HL-60 (cell line): ENCODE data around the gene KLK10.

Experiments used
- POLR2AphosphoS5 ChIP-seq: IDR thresholded peaks from 2 replicates; pipeline ENCODE4 v1.6.1; 2012; ENCODE audit warnings: low read depth
- TF ChIP-seq, protein P1 (sequence below): IDR thresholded peaks from one replicate; pipeline ENCODE4 v1.5.1; 2011; ENCODE audit warnings: low read length, control low read depth, inconsistent platforms; ENCODE audit not compliant: insufficient read depth
- TF ChIP-seq, protein P2 (sequence below): IDR thresholded peaks from 2 replicates; pipeline ENCODE4 v1.6.1; 2012; ENCODE audit warnings: low read depth; ENCODE audit not compliant: insufficient replicate concordance

DNA sequence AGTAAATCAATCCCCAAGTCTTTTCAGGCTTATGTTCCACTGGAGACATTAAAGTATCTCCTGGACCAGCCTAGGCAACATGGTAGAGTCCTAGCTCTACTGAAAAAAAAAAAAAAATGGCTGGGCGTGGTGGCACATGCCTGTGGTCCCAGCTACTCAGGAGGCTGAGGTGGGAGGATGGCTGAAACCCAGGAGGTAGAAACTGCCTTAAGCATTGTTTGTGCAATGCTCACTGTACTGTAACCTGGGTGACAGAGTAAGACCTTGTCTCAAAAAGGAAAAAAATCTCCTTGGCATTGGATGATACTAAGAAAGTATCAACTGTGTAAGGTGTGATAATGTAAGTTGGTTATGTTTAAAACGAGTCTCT lies 26.9 kb downstream of the KLK10 start:
- TF ChIP-seq POLR2AphosphoS5, result no peak
- TF ChIP-seq, protein P1, sequence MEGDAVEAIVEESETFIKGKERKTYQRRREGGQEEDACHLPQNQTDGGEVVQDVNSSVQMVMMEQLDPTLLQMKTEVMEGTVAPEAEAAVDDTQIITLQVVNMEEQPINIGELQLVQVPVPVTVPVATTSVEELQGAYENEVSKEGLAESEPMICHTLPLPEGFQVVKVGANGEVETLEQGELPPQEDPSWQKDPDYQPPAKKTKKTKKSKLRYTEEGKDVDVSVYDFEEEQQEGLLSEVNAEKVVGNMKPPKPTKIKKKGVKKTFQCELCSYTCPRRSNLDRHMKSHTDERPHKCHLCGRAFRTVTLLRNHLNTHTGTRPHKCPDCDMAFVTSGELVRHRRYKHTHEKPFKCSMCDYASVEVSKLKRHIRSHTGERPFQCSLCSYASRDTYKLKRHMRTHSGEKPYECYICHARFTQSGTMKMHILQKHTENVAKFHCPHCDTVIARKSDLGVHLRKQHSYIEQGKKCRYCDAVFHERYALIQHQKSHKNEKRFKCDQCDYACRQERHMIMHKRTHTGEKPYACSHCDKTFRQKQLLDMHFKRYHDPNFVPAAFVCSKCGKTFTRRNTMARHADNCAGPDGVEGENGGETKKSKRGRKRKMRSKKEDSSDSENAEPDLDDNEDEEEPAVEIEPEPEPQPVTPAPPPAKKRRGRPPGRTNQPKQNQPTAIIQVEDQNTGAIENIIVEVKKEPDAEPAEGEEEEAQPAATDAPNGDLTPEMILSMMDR, result no peak
- TF ChIP-seq, protein P2, sequence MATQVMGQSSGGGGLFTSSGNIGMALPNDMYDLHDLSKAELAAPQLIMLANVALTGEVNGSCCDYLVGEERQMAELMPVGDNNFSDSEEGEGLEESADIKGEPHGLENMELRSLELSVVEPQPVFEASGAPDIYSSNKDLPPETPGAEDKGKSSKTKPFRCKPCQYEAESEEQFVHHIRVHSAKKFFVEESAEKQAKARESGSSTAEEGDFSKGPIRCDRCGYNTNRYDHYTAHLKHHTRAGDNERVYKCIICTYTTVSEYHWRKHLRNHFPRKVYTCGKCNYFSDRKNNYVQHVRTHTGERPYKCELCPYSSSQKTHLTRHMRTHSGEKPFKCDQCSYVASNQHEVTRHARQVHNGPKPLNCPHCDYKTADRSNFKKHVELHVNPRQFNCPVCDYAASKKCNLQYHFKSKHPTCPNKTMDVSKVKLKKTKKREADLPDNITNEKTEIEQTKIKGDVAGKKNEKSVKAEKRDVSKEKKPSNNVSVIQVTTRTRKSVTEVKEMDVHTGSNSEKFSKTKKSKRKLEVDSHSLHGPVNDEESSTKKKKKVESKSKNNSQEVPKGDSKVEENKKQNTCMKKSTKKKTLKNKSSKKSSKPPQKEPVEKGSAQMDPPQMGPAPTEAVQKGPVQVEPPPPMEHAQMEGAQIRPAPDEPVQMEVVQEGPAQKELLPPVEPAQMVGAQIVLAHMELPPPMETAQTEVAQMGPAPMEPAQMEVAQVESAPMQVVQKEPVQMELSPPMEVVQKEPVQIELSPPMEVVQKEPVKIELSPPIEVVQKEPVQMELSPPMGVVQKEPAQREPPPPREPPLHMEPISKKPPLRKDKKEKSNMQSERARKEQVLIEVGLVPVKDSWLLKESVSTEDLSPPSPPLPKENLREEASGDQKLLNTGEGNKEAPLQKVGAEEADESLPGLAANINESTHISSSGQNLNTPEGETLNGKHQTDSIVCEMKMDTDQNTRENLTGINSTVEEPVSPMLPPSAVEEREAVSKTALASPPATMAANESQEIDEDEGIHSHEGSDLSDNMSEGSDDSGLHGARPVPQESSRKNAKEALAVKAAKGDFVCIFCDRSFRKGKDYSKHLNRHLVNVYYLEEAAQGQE, result no peak
